Neural cell (in vitro differentiated cells): ENCODE data around the gene NTMT1. TPM values are rescaled to one million over a fixed set of nuclear protein-coding genes. Genes with fewer than 3 reads are reported as not detected.

ENCODE experiments used
- H2AFZ ChIP-seq: fragments of 200-600, 300-800 bp; sonication (generic), shearing (Covaris generic); 2 replicates; pipeline ENCODE4 v1.6.0; 2014; ENCODE audit warnings: low read depth, mild to moderate bottlenecking, antibody characterized with exemption, low read length, moderate library complexity
- H3F3A ChIP-seq: fragments of 200-600 bp; shearing (Covaris generic); 2 replicates; pipeline ENCODE4 v1.6.1; 2016; ENCODE audit warnings: mild to moderate bottlenecking, moderate library complexity, mixed read lengths, antibody characterized with exemption, low read length; ENCODE audit not compliant: insufficient read depth, poor library complexity, severe bottlenecking
- H3K27ac ChIP-seq: fragments of 200-600, 300-800 bp; sonication (generic), shearing (Covaris generic); 2 replicates; pipeline ENCODE4 v1.5.1; 2014; ENCODE audit warnings: mild to moderate bottlenecking, low read length, moderate library complexity
- H3K27me3 ChIP-seq: fragments of 300-800, 200-600 bp; sonication (generic), shearing (Covaris generic); 2 replicates; pipeline ENCODE4 v1.6.0; 2014; ENCODE audit warnings: mild to moderate bottlenecking, low read depth, low read length, moderate library complexity; ENCODE audit not compliant: insufficient read depth
- H3K36me3 ChIP-seq: fragments of 300-800, 200-600 bp; sonication (generic), shearing (Covaris generic); 2 replicates; pipeline ENCODE4 v1.5.1; 2014; ENCODE audit warnings: mild to moderate bottlenecking, antibody characterized with exemption, low read length, moderate library complexity; ENCODE audit not compliant: insufficient read depth
- H3K4me2 ChIP-seq: fragments of 300-800, 200-600 bp; sonication (generic), shearing (Covaris generic); 2 replicates; pipeline ENCODE4 v1.6.0; 2014; ENCODE audit warnings: mild to moderate bottlenecking, low read length
- H3K4me3 ChIP-seq: fragments of 300-800, 200-600 bp; sonication (generic), shearing (Covaris generic); 2 replicates; pipeline ENCODE4 v1.5.1; 2014; ENCODE audit warnings: mild to moderate bottlenecking, low read length, moderate library complexity
- H3K79me2 ChIP-seq: fragments of 200-600 bp; shearing (Covaris generic); replicated peaks from 2 replicates; pipeline ENCODE4 v1.6.0; 2014; ENCODE audit warnings: mild to moderate bottlenecking, low read length, moderate library complexity; ENCODE audit not compliant: insufficient read depth
- H3K9ac ChIP-seq: fragments of 300-800, 200-600 bp; sonication (generic), shearing (Covaris generic); 2 replicates; pipeline ENCODE4 v1.6.1; 2016; ENCODE audit warnings: mild to moderate bottlenecking, low read length, mixed read lengths
- H3K9me2 ChIP-seq: fragments of 200-600 bp; shearing (Covaris generic); 2 replicates; pipeline ENCODE4 v1.6.1; 2016; ENCODE audit warnings: mild to moderate bottlenecking, low read length, mixed read lengths; ENCODE audit not compliant: insufficient read depth
- H3K9me3 ChIP-seq: fragments of 200-600, 300-800 bp; sonication (generic), shearing (Covaris generic); 2 replicates; pipeline ENCODE4 v1.6.1; 2016; ENCODE audit warnings: mild to moderate bottlenecking, mixed run types, low read length, moderate library complexity, mixed read lengths
- H4K20me1 ChIP-seq: fragments of 200-600 bp; shearing (Covaris generic); 2 replicates; pipeline ENCODE4 v1.6.1; 2016; ENCODE audit warnings: mild to moderate bottlenecking, mixed run types; ENCODE audit not compliant: insufficient read depth
- EP300 ChIP-seq: fragments of 450-650 bp; conservative IDR thresholded peaks from 2 replicates; pipeline ENCODE4 v1.6.1; 2014; ENCODE audit warnings: antibody characterized with exemption, mild to moderate bottlenecking, moderate library complexity; ENCODE audit not compliant: poor library complexity, severe bottlenecking
- EZH2 ChIP-seq: fragments of 200-600, 300-800 bp; shearing (Covaris generic), sonication (generic); IDR thresholded peaks from 2 replicates; pipeline ENCODE4 v1.6.1; 2014; ENCODE audit warnings: antibody characterized with exemption, low read length, borderline replicate concordance, mild to moderate bottlenecking; ENCODE audit not compliant: insufficient read depth, poor library complexity, severe bottlenecking
- MXI1 ChIP-seq: fragments of 450-650 bp; conservative IDR thresholded peaks from 2 replicates; pipeline ENCODE4 v1.6.1; 2014; ENCODE audit warnings: antibody characterized with exemption, mild to moderate bottlenecking; ENCODE audit not compliant: poor library complexity, severe bottlenecking
- POLR2AphosphoS5 ChIP-seq: IDR thresholded peaks from 2 replicates; pipeline ENCODE4 v1.6.1; 2012
- RAD21 ChIP-seq: fragments of 450-650 bp; conservative IDR thresholded peaks from 2 replicates; pipeline ENCODE4 v1.6.1; 2014; ENCODE audit warnings: antibody characterized with exemption, mild to moderate bottlenecking, moderate library complexity
- SMC3 ChIP-seq: fragments of 450-650 bp; conservative IDR thresholded peaks from 2 replicates; pipeline ENCODE4 v1.6.1; 2014; ENCODE audit warnings: antibody characterized with exemption, mild to moderate bottlenecking, moderate library complexity; ENCODE audit not compliant: poor library complexity
- TAF1 ChIP-seq: IDR thresholded peaks from 2 replicates; pipeline ENCODE4 v1.6.1; 2012; ENCODE audit warnings: low read depth
- polyA plus RNA-seq: library from polyadenylated mRNA; depleted of rRNA; stranded (reverse); fragments of >200 nt; gene quantifications from 2 replicates; pipeline ENCODE4 v1.2.3, GENCODE V29; 2014
- TF ChIP-seq, protein P1 (sequence below): fragments of 450-650 bp; IDR thresholded peaks from 2 replicates; pipeline ENCODE4 v1.5.1; 2014; ENCODE audit warnings: antibody characterized with exemption, mild to moderate bottlenecking, moderate library complexity; ENCODE audit not compliant: poor library complexity, severe bottlenecking
- TF ChIP-seq, protein P2 (sequence below): IDR thresholded peaks from 2 replicates; pipeline ENCODE4 v1.6.1; 2012; ENCODE audit warnings: borderline replicate concordance

The NTMT1 gene
- polyA plus RNA-seq, 1 donor from 2014 or later: 35.9 TPM

DNA sequence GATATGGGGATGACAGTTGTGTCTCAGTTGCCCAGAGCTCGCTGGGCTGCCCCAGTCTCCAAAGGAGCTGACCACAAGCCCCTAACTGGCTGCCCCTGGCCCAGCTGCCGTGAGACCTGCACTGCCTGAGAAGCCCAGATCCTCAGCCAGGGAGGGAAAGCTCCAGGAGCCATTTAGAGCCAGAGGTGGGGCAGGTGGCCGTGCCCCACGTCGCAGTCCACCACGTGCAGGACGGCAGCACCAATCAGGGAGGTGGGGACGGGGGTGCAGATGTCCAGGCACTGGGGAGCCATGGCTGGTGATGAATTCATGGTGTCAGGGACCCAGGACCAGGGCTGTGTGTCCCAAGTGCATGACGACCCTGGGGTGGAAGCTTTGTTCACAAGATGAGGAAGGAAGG lies 52.9 kb downstream of the NTMT1 start:
- Histone ChIP-seq H3K9me2 (no peaks in the 10 kb centered on the region), H3K27ac (no peak overlapping the region), H3F3A (no peaks in the 10 kb centered on the region), H2AFZ (no peak overlapping the region), H3K9me3 (no peaks in the 10 kb centered on the region), H3K4me3 (no peak overlapping the region), H3K79me2 (no peaks in the 10 kb centered on the region), H3K4me2 (no peak overlapping the region), H3K9ac (no peak overlapping the region), H3K27me3 (no peaks in the 10 kb centered on the region), H4K20me1 (no peaks in the 10 kb centered on the region), H3K36me3 (no peaks in the 10 kb centered on the region)
- TF ChIP-seq SMC3 (no peak), EZH2 (no peak), TAF1 (no peak), POLR2AphosphoS5 (no peak), MXI1 (no peak), RAD21 (no peak), EP300 (no peak)
- TF ChIP-seq, protein P1, sequence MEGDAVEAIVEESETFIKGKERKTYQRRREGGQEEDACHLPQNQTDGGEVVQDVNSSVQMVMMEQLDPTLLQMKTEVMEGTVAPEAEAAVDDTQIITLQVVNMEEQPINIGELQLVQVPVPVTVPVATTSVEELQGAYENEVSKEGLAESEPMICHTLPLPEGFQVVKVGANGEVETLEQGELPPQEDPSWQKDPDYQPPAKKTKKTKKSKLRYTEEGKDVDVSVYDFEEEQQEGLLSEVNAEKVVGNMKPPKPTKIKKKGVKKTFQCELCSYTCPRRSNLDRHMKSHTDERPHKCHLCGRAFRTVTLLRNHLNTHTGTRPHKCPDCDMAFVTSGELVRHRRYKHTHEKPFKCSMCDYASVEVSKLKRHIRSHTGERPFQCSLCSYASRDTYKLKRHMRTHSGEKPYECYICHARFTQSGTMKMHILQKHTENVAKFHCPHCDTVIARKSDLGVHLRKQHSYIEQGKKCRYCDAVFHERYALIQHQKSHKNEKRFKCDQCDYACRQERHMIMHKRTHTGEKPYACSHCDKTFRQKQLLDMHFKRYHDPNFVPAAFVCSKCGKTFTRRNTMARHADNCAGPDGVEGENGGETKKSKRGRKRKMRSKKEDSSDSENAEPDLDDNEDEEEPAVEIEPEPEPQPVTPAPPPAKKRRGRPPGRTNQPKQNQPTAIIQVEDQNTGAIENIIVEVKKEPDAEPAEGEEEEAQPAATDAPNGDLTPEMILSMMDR: no peak
- TF ChIP-seq, protein P2, sequence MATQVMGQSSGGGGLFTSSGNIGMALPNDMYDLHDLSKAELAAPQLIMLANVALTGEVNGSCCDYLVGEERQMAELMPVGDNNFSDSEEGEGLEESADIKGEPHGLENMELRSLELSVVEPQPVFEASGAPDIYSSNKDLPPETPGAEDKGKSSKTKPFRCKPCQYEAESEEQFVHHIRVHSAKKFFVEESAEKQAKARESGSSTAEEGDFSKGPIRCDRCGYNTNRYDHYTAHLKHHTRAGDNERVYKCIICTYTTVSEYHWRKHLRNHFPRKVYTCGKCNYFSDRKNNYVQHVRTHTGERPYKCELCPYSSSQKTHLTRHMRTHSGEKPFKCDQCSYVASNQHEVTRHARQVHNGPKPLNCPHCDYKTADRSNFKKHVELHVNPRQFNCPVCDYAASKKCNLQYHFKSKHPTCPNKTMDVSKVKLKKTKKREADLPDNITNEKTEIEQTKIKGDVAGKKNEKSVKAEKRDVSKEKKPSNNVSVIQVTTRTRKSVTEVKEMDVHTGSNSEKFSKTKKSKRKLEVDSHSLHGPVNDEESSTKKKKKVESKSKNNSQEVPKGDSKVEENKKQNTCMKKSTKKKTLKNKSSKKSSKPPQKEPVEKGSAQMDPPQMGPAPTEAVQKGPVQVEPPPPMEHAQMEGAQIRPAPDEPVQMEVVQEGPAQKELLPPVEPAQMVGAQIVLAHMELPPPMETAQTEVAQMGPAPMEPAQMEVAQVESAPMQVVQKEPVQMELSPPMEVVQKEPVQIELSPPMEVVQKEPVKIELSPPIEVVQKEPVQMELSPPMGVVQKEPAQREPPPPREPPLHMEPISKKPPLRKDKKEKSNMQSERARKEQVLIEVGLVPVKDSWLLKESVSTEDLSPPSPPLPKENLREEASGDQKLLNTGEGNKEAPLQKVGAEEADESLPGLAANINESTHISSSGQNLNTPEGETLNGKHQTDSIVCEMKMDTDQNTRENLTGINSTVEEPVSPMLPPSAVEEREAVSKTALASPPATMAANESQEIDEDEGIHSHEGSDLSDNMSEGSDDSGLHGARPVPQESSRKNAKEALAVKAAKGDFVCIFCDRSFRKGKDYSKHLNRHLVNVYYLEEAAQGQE: no peak

DNA sequence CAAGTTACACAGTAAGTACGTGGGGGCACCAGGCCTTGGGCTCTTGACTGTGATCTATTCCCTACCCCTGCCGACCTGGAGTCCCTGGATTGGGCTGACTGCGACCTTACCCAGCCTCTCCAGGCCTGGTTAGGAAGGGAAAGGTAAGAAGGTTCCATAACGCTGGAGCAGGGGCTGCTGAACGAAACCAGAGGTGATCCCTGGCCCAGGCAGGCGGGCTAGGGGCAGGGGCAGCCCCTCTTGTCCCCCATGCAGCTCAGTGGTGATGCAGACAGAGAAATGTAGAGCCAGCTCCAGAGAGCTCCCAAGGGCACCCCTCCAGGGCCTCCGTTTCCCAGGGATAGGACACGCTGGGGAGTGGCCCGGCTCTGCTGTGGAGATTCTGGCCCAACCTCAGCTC lies 53.6 kb downstream of the NTMT1 start:
- Histone ChIP-seq H3K4me3 (no peak overlapping the region), H3K9me3 (no peaks in the 10 kb centered on the region), H3K4me2 (no peak overlapping the region), H2AFZ (no peak overlapping the region), H4K20me1 (no peaks in the 10 kb centered on the region), H3K27ac (no peak overlapping the region), H3F3A (no peaks in the 10 kb centered on the region), H3K79me2 (no peaks in the 10 kb centered on the region), H3K27me3 (no peaks in the 10 kb centered on the region), H3K9ac (no peak overlapping the region), H3K9me2 (no peaks in the 10 kb centered on the region), H3K36me3 (no peaks in the 10 kb centered on the region)
- TF ChIP-seq SMC3 (no peak), POLR2AphosphoS5 (no peak)

DNA sequence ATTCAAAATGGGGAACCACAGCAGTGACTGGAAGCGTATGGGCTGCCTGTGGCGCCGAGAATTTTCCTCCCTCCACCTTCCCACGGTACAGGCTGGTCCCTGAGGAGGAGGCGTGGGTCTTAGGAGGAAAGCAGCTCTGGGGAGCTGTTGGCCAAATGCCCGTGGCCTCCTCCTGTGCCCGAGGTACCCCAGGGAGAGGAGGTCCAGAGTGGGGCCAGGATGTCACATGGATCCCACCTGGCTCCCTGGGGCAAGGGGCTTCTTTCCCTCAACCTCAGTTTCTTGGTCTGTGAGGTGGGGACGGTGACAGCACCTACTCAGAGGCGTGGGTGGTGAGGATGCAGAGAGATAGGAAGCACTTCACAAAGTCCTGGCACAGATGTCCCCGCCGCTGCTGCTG lies 56.0 kb downstream of the NTMT1 start:
- Histone ChIP-seq H3K4me3 (no peak overlapping the region), H3K9me2 (no peaks in the 10 kb centered on the region), H2AFZ (no peak overlapping the region), H3K79me2 (no peaks in the 10 kb centered on the region), H3K4me2 (no peak overlapping the region), H3F3A (no peaks in the 10 kb centered on the region), H3K9me3 (no peaks in the 10 kb centered on the region), H3K9ac (no peak overlapping the region), H3K36me3 (no peaks in the 10 kb centered on the region), H3K27me3 (no peaks in the 10 kb centered on the region), H3K27ac (no peak overlapping the region), H4K20me1 (no peaks in the 10 kb centered on the region)
- TF ChIP-seq POLR2AphosphoS5 (no peak), TAF1 (no peak), RAD21 (no peak), EP300 (no peak), SMC3 (no peak), MXI1 (no peak), EZH2 (no peak)
- TF ChIP-seq, protein P1: no peak
